ENCODE results near the gene OR4D9.
A peak's percentile ranks its signal among the peaks of the same experiment; 100 is the strongest.
"Not testable (repeated sequence)": the region's sequence is repeated elsewhere in the genome, so short reads cannot be mapped to it uniquely, and the experiment has no call there.

The OR4D9 gene

DNA sequence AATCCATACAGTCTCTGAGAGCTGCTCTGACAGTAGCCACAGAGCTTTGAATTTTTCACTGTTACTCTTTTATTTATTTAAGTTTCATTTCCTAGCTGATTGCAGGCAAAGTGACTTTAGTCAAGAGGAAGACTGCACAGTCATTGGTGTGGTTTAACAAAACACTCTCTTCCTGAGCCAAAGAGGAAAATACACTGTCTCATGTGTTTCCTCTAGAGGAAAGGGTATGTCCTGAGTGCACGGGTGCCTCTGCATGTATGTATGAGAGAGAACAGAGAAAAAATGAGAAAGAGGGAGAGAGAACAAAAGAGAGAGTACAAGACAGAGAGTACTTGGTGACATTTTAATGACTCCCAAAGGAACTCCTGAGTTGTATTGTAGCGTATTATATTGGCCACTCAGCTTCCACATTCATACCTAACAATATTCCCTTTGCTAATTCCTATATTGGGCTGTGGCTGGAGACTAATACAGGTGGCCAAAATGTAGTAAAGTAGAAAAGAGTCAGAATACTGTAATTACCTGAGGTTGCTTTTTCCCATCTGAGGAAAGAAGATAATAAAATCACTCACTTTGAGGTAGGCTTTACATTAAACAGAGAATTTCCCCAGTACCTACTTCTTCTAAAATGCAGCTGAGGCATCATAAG, at the start of gene OR4D9:
Gene OR4D9 (plus strand): TSS at position 599 of the 649 bp plus-strand sequence. CDS start 3,374 bp downstream, outside the sequence.
- no peak for DNase-seq (ENCODE audit: low read depth, low spot score)

DNA sequence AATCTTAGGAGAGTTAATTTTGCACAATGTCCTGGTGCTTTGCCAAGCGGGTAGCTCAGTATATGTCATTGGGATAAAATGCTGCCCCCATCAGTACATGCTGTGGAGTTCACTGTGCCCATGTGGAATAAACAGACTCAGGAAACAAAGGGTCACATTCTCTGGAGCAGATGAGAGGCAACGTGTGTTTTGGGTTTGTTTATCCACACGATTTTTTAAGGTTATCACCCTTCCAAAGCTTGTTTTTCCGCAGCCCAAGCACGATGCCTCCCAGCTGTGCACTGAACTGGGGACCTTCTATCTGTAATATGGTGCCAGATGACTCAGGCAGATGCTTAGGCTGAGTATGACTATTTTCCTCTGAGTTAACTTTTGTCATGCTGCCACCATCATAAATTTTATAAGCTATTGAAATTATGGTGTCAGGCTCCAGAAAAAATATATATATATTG, 48.1 kb upstream of the OR4D9 start:
- no peak for DNase-seq (ENCODE audit: low read depth, low spot score)

DNA sequence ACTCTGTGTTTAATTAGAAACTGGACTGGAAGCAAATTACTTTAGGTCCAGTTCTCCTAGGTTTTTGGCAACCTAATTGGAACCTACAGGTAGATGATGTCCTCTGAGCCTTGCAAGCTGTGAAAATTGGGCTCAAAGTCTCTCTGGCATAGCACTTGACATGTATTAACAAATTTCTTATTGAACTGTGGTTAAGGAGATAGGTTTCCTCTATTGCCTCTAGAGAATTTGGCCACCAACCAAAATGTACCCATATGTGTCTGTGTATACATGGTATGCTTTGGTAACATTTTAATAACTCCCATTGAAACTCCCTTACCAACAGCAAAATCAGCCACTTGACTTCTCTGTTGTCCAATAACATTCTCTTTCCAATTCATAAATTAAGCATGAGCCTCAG, 38.3 kb upstream of the OR4D9 start, which contains the start of gene OR4D10:
Gene OR4D10 (plus strand): TSS at position 301 of the 400 bp plus-strand sequence. CDS start 4,115 bp downstream, outside the sequence.
- DNase-seq (ENCODE audit: low read depth, low spot score) = no peak

DNA sequence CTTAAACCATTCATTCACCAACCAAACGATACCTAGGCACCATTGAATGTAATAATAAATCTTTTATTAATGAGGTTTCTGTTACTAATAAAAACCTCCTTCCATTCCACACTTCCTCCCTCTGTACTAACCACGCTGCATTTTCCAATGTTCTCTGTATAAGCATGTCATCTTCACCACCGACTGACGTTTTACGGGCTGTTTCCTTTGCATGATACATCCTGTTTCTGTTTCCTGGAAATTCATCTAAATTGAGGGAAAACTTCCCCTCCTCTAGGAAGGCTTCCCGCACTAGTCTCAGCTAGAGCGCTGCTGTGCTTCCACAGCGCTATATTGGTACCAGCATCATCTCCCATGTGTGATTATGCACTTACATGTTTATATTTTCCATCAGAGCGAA, 36.2 kb upstream of the OR4D9 start:
- no peak for DNase-seq (ENCODE audit: low read depth, low spot score)

DNA sequence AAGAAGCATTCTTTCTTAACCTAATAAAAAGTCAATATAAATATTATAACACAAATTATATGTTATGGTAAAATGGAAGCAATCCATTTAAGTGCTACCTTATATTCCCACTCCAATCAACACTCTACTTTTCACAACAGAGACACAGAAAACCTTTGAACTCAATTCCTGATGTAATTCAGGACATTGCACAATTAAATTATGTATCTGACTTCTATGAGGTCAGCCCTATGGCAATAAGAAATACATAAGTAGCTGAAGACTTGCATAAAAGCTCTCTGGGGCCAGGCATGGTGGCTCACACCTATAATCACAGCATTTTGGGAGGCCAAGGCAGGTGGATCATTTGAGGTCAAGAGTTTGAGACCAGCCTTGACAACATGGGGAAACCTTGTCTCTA, 31.4 kb upstream of the OR4D9 start:
- DNase-seq (ENCODE audit: low read depth, low spot score) = no peak

DNA sequence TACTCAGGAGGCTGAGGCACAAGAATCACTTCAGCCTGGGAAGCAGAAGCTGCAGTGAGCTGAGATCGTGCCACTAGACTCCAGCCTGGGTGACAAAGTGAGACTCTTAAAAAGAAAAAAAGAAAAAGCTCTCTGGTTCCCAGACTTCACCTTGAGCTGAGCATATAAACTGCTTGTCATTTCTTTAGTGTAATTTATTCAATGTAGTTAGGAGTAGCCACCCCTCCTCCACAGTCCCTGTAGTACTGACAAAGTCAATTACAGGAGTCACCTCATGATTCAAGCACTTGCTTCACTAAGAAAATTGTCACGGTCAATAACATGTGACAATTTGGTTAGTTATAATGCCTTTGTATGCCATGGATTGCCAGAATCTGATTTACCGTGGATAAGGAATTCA, 31.0 kb upstream of the OR4D9 start:
- no peak for DNase-seq (ENCODE audit: low read depth, low spot score)

DNA sequence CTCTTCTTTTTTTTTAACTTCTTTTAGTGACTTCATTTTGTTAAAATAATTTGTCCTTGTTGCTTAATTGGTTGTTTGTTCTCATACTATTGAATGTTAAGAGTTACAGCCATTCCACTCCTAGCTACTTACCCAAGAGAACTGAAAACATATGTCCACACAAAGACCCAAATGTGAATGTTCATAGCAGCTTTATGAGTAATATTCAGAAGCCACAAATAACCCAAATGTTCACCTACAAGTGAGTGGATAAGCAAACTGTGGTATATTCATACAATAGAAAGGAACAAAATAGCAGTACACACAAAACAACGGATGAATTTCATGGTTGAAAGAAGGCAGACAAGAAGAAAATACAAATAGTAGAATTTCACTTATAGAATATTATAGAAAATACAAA, 9.4 kb upstream of the OR4D9 start:
- DNase-seq (ENCODE audit: low read depth, low spot score) = no peak

DNA sequence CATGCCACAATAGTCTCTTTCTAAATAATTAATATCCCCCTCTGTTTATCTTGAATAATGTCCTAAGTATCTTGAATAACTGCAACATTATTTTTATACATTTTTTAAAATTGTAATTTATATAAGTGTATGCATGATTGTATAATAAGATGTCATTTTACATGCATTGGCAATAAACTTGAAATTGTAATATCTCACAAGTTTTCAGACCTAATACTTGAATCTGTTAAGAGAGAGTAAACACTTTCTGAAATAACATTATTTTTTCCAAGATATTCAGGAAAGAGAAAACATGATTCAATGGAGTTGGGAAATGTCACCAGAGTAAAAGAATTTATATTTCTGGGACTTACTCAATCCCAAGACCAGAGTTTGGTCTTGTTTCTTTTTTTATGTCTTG, 8.1 kb upstream of the OR4D9 start, which contains the start of gene OR4D11:
Gene OR4D11 (plus strand): TSS at position 301 of the 400 bp plus-strand sequence. CDS start 0 bp downstream, at position 301.
- no peak for DNase-seq (ENCODE audit: low read depth, low spot score)

DNA sequence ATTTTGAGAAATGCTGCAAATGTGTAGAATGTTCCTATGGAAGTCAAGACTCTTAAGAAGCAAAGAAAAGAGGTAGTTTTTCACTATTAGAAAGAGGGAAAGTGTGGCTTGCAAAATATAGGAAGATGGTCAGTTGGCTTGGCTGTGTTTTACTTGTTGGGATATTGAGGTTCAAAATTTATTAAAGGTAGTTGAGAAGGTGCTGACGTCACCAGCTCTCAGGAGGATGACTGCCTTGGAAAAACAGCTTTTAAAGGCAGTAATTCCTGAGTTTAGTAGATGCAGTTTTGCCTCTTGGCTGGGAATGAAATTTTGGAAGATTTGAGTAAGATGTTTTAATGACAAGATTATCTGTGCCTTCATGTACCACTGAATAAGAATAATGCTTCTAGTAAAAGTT, 336 bp downstream of the OR4D9 start:
- DNase-seq (ENCODE audit: low read depth, low spot score) = no peak

DNA sequence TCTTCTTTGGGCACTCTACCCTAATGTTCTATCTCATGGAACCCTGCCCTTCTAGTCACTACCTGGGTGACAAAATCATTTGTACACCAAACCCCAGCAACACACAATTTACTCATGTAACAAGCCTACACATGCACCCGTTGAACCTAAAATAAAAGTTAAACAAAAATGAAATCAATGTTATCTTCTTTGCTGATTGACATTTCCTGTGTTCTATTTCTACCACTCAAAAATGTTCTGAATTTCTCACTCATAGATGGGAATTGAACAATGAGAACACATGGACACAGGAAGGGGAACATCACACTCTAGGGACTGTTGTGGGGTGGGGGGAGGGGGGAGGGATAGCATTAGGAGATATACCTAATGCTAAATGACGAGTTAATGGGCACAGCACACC, 8.8 kb downstream of the OR4D9 start:
- not testable (repeated sequence) for DNase-seq (ENCODE audit: low read depth, low spot score)

DNA sequence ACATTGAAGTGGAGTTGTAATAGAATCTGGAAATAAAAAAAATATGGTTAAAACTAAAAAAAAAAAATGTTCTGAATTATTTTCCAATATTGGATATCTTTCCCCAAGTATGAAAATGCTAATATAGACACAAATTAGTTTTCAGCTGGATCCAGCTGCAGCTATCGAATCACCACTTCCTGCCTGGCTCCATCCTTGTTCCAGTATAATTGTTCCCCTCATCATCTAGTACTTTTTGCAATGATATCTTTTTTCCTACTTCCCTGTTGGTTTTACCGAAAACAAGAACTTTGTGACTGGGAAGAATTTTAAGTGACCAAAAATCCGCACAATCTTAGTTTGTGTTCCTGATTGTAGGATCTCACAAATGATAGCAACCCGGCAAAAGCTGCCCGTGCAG, 9.4 kb downstream of the OR4D9 start:
- DNase-seq (ENCODE audit: low read depth, low spot score) = no peak

DNA sequence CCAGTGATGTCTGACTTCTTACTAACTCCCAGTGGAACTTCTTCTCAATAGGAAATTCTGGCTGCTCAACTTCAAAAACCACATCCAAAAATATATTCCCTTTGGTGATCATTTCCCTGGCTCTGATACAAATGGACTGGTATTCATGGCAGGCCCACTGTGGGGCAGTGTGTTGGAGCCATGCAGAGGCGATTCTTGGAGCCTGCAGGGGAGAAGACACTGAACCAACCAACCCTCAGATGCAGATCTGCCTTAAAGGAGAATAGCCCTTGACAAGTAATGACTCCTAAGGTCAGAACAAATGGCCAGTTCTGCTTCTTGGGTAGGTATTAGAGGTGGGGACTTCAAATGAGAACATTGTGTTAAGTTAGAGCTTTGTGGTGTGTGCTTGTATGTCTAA, 12.2 kb downstream of the OR4D9 start:
- no peak for DNase-seq (ENCODE audit: low read depth, low spot score)

DNA sequence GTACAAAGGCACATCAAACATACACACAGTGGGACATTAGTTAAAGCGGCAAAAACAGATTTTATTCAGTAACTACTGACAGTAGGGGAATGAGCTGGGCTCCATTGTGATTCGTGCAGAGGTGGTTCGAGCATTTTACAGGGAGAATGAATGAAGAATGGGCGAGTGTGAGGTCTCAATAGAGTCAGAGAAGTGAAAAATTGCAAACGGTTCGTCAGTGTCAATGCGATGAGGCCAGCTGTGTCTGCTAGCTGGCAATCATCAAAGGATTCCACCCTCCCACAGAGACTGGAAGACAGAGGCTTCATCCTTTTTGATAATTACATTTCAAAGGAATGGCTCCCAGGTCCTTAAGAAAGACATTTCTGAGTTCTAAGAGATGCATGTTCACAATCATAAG, 17.4 kb downstream of the OR4D9 start:
- DNase-seq (ENCODE audit: low read depth, low spot score) = no peak

DNA sequence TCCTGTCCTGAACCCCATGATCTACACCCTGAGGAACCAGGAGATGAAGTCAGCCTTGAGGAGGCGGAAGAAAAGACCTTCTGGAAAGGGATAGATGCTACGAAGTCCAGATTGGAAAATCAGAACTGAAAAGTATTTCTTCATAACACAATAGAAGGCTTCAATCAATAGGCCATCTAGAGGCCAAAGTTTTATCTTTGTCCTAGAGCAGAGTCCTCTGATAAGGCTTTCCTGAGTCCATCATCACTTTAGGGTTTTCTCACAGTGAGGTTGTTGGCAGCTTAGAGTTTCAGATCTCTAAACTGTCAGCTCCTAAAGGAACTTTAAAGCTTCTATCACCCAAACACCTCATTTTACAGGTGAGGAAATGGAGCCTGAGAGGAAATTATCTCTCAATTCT, 21.3 kb downstream of the OR4D9 start:
- DNase-seq (ENCODE audit: low read depth, low spot score) = no peak

DNA sequence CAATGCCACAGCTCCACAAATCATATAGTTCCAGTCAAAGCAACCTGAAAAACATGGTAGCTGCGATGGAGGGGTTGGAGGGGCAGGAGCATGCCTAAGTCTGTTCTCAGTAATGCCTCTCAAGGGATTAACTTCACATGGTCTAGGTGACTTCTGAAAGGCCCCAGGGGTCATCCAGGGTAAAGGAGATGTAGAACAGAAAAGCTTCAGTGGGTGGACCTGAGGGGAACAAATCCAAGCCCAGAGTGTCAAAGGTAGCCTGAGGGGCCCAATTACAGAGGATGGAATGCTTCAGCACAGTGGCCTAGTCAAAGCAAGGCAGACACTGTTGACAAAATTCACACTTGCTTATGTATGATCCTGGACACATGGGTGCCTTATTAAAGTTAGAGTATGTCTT, 23.3 kb downstream of the OR4D9 start:
- DNase-seq (ENCODE audit: low read depth, low spot score) = no peak

DNA sequence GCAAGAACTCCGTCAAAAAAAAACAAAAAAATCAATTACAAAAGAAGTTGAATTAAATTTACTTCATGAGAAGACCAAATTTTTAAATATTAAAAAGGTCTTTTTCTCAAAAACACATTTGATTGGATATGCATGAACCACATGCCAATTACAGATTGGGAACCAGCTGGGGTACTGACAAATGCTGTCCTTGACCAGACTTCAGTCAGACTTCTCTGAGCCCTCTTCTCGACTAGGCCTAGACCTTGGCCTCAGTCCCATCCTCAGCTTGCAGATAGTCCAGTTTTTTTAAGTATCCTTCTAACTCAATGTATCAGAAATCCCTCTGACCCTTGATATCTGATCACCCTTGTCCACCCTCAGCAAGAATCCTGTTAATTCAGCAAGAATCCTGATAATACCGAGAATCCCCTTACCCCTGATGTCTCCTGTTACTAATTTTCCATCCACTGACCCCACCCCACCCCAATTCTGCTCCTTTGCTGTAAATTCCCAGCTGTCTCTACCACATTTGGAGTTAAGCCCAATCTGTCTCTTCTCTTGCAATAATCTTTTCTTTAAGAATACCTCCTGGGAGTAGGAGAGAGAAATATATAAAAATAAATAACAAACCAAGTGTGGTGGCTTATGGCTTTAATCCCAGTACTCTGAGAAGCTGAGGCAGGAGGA, 30.9 kb downstream of the OR4D9 start:
- DNase-seq (ENCODE audit: low read depth, low spot score) = no peak

DNA sequence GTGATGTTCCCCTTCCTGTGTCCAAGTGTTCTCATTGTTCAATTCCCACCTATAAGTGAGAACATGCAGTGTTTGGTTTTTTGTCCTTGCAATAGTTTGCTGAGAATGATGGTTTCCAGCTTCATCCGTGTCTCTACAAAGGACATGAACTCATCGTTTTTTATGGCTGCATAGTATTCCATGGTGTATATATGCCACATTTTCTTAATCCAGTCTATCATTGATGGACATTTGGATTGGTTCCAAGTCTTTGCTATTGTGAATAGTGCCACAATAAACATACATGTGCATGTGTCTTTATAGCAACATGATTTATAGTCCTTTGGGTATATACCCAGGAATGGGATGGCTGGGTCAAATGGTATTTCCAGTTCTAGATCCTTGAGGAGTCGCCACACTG, 32.4 kb downstream of the OR4D9 start:
- DNase-seq (ENCODE audit: low read depth, low spot score) = not testable (repeated sequence)

DNA sequence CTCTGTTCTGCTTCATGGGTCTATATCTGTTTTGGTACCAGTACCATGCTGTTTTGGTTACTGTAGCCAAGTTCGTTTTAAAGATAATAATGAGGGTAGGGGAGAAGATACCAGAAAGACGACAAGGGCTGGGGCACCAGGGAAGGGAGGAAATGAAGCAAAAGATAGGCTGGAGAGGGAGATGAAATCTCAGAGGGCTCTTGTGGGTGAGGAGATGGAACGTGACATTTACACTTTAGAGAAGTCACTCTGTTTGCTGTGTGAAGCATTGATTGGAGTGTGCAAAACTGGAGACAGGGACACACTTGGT, 33.5 kb downstream of the OR4D9 start:
- no peak for DNase-seq (ENCODE audit: low read depth, low spot score)

DNA sequence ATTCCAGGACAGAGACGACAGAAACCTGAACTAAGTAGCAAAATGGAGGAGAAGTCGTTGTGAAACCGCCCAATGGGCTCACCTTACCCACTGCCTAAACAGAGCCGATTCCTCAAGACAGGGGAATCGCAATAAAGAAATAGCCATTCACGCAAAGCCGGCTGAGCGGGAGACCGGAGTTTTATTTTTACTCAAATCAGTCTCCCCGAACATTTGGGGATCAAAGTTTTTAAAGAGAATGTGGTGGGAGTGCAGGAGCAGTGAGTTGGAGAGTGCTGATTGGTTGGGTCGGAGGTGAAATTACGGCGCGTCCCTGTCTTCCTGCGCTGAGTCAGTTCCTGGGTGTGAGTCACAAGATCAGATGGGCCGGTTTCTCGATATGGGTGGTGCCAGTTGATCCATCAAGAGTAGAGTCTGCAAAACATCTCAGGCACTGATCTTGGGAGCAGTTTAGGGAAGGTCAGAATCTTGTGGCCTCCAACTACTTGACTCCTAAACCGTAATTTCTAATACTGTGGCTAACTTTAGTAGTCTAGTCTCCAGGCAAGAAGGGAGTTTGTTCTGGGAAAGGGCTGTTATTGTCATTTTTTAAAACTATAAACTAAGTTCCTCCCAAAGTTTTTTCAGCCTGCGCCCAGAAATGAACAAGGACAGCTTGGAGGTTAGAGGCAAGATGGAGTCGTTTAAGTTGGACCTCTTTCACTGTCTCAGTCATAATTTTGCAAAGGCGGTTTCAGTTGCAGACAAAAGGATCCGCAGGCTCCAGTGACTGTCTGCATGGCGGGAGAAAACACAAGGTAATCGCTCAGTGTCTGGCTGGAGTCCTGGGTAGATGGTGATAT, 34.1 kb downstream of the OR4D9 start:
- no peak for DNase-seq (ENCODE audit: low read depth, low spot score)

DNA sequence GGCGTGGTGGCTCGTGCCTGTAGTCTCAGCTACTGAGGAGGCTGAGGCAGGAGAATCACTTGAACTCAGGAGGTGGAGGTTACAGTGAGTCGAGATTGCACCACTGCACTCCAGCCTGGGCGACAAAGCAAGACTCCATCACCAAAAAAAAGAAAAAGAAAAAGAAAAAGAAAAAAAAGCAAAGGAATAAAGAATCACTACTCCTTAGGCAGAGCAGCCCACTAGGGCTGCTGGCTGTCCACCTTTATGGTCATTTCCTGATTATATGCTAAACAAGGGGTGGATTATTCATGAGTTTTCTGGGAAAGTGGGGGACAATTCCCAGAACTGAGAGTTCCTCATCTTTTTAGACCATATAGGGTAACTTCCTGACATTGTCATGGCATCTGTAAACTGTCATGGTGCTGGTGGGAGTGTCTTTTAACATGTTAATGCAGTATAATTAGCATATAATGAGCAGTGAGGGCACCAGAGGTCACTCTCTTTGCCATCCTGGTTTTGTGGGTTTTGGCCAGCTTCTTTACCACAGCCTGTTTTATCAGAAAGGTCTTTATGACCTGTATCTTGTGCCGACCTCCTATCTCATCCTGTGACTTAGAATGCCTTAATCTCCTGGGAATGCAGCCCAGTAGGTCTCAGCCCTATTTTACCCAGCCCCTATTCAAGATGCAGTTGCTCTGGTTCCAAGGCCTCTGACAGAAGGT, 36.4 kb downstream of the OR4D9 start:
- DNase-seq (ENCODE audit: low read depth, low spot score) = not testable (repeated sequence)

DNA sequence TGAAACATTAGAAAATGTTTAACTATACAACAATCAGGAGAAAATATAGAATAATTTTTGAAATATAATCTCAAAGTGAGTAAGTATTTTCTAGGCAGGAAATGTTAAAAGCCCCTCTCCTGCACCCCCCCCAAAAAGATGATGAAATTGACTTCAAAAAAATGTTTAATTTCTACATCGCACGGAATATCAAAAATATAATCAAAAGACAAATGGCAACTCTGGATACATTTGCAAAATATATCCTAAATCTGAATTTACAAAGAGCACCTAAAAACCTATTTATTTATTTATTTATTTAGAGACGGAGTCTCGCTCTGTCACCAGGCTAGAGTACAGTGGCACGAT, 36.9 kb downstream of the OR4D9 start:
- DNase-seq (ENCODE audit: low read depth, low spot score) = no peak

DNA sequence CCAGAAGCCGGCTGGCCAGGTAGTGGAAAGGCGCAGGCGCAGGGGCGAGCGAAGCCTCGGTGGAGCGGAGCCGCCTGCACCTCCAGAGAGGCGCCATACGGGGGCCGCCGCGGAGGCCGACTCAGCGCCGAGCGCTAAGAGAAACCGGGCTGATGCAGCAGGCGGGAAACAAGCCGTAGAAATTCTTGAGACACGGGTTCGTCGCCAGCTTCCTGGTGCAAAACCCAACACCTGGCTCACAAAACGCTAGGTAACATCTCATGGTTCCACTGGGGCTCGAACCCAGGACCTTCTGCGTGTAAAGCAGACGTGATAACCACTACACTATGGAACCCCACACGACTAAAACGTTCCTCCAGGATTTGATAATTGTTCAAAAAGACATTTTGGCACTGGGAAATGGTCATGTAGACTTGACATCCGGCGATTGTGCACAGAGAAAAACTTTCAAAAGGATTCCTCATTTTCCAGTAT, 39.1 kb downstream of the OR4D9 start:
- DNase-seq (ENCODE audit: low read depth, low spot score) = peak; percentile 94
